PC-9 (cell line): Measurements from ENCODE around the gene CACNA2D4.

Experiments used
- CTCF ChIP-seq: fragments of 200-600 bp; sonication (generic); conservative IDR thresholded peaks from 2 replicates; pipeline ENCODE4 v1.6.1; 2017; ENCODE audit warnings: mixed run types, antibody characterized with exemption, mild to moderate bottlenecking, moderate library complexity
- EZH2 ChIP-seq: fragments of 200-600 bp; sonication (generic); IDR thresholded peaks from 2 replicates; pipeline ENCODE4 v1.8.0; 2017; ENCODE audit warnings: antibody characterized with exemption, low read depth

DNA sequence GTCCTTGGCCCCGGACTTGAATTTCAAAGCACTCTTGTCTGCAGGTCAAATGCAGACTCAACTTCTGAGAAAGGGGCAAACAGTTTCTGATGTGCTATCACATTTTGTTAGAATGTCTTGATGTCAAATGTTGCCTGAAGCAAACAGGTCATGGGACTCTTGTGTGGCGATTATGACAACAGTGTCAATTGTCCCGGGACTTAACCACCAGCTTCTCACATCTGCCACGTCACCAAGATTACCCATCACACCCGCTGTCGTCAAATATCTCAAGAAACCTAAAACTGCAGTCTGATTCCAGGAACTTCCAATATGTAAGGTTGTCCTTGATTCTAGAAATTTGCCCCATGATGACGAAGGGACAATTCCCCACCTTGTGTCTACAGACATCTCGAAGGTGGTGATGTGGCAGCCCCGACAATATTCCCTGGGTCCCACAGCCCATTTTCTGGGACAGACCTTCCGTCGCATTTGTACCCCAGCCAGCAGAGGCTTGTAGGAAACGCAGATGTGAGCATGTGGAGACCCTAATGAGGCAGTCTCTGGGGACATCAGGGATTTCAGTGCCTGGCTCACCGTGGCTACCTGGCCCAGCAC, 76.8 kb downstream of the CACNA2D4 start:
- TF ChIP-seq CTCF, result no peak
- TF ChIP-seq EZH2, result no peak
